T-helper 1 cell (primary cell): ENCODE results near the gene SAA1.
"Not testable (repeated sequence)": the region's sequence is repeated elsewhere in the genome, so short reads cannot be mapped to it uniquely, and the experiment has no call there.

Experiments
- DNase-seq, 5 donors: peaks; one replicate each; pipeline ENCODE4 v3.0.0-alpha.2; 2012 to 2020

Gene SAA1

DNA sequence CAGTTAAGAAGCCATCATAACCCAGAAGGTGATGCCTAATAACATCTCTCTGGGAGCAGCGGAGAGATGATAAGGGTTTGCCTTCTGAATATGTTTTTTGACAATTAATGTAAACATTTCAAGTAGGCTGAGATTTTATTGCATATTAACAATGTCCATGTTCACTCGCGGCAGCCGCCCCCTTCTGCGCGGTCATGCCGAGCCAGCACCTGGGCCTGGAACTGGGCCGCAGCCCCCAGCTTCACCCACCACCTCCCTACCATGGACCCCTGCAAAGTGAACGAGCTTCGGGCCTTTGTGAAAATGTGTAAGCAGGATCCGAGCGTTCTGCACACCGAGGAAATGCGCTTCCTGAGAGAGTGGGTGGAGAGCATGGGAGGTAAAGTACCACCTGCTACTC is 4.3 kb upstream of the SAA1 start:
- DNase-seq, result no peak

- not testable (repeated sequence) for DNase-seq
These were observed 3.2 kb upstream of the SAA1 start for GRCh38 chr11:18262681-18263350.

DNA sequence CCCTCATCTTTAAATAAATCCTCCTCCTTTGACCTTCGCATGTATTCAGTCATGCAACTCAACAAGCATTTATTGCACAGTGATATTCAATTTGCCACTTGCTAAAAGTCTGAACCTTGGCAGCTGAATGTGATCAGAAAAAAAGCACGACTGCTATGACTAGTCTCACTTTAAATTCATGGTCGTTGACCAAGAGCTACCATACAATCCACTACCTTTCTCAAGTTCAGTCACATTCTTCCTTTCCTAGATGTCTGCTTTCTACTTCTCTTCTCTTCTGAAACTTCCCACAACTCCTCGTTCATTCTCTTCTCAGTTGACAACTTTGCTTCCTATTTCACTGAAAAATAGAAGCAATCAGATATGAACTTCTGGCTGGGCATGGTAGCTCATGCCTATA is 2.0 kb upstream of the SAA1 start:
- DNase-seq, result peak in 1 of 5 donors; percentile 17

DNA sequence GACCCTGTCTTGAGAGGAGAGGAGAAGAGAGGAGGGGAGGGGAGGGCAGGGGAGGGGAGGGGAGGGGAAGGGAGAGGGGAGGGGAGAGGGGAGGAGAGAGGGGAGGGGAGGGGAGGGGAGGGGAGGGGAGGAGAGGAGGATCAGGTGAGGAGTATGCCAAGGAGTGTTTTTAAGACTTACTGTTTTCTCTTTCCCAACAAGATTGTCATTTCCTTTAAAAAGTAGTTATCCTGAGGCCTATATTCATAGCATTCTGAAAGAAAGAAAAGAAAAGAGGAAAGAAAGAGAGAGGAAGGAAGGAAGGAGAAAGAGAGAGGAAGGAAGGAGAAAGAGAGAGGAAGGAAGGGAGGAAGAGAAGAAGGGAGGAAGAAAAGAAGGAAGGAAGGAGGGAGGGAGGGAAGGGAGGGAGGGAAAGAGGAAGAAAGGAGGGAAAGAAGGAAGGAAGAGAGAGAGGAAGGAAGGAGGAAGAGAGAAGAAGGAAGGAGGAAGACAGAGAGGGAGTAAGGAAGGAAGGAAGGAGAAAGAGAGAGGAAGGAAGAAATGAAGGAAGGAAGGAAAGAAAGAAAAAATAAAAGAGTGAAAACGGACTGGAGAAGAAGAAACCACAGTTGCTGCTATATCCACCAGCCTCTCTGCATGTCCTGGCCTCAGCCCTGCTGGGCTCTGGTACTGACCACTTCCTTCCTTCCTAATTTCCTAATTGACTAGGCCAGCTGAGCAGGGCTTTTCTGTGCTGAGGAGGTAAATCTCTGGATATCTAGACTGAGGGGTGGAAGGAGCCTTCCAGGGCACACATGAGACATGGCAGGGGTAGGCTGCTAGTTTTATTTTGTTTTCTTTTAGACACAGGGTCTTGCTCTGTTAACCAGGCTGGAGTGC is 1.1 kb upstream of the SAA1 start:
- no peak for DNase-seq

- DNase-seq, result not testable (repeated sequence)
These were observed 1.5 kb downstream of the SAA1 start for GRCh38 chr11:18267335-18268133.

- not testable (repeated sequence) for DNase-seq
These were observed 3.2 kb downstream of the SAA1 start for GRCh38 chr11:18269252-18269651.

GRCh38 chr11:18270102-18270501 is 4.0 kb downstream of the SAA1 start:
- DNase-seq, result no peak

DNA sequence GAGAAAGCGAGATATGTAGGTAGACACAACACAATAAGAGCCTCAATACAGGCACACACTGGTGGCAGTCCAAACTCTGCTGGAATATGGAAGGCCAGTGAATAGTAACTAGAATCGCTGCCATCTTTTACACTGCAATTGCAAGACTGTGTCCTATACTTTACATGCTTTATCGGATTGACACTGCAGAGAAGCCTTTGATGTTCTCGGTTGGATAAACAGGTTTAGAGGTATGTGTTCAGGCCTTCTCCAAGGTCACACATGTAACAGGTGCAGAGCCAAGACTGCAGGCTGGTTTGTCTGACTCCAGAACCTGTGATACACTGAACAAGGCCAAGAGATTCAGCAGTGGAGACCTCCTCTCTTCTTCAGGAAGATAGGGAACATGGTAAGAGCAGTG is 5.1 kb downstream of the SAA1 start:
- no peak for DNase-seq

DNA sequence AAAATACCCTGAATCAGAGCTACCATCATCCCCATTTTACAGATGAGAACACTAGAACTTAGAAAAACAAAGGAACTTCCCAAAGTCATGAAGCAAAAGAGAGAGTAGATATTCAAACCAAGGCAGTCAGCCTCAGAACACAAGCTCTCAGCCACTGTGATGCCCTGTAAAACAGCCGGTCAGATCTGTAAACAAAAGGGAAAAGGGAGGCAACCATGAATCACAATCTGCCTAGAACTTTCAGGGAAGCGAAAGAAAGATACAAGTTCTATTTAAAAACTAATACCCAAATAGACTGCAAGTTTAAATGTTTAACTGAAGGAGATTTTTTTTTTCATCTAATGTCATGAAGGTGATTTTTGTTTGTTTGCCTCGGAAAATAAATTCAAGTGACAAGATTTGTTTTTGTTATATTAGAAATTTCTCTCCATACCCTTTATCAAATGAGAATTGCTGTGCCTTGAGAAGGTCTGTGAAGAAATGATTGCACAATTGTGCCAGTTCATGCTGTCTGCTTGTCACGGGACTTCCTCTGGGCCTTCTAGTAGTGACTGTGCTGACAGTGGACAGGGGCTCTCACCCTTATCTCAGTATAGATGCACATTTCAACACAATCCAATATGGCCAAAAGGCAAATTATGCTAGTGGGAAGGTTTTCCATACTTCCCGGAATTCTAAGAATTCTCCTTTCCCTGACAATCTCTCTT is 11.7 kb downstream of the SAA1 start:
- no peak for DNase-seq

DNA sequence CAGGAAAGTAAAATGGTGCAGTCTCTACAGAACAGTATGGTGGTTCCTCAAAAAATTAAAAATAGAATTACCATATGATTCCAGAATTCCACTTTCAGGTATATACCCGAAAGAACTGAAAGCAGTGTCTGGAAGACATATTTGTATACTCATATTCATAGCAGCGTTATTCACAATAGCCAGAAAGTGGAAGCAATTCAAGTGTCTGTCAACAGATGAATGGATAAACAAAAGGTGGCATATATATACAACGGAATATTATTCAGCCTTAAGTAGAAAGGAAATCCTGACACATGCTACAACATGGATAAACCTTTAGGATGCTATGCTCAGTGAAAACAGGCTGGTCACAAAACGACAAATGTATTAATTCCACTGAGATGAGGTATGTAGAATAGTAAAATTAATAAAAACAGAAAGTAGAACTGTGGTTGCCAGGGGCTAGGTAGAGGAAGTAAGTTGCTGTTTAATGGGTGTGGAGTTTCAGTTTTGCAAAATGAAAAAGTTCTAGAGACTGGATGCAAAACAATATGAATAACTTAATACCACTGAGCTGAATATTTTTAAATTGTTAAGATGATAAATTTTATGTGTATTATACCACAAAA is 14.5 kb downstream of the SAA1 start:
- DNase-seq, result peak in 1 of 5 donors; percentile 53

DNA sequence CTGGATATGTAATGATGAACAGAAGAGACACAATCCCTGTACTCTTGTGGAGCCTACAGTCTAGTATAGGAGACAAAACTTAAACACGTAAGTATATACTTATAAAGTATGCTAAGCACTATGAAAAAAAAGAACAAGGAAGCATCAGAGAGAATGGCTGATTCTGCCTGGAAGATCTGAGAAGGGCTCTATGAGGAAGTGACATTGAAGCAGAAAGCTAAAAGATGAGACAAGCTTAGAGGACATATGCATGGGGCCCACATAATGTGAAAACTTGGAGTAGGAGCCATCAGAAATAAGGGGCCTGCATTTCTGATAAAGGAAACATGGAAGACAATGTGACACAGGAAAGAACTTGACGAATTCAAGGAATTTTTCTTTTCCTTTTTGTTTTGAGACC is 16.6 kb downstream of the SAA1 start:
- DNase-seq, result no peak

- DNase-seq, result no peak
These were observed 19.8 kb downstream of the SAA1 start for GRCh38 chr11:18285841-18286240.

- no peak for DNase-seq
These were observed 22.8 kb downstream of the SAA1 start for GRCh38 chr11:18288911-18289310.

GRCh38 chr11:18294862-18295261 is 28.8 kb downstream of the SAA1 start:
- peak in 1 of 5 donors; percentile 57 for DNase-seq

- DNase-seq, result no peak
These were observed 29.3 kb downstream of the SAA1 start for GRCh38 chr11:18295316-18295715.

- no peak for DNase-seq
These were observed 33.7 kb downstream of the SAA1 start for GRCh38 chr11:18299721-18300120.

DNA sequence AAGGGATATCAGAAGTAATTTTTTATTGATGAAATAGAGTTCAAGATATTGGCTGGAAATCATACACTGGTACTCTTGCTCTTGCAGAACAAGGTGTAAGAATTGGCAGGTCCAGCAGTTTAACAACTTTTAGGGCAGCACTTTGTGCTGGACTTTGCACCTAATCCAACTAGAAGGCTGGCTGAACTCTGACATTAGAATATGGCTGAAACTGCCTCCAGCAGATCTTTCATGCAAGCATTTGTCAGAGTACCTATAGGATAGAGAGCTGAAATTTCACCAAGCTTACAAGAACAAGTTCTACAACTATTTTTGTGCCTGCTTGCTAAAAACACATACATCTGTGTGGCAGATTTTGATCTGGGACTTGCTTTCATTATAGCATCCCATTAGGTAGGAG is 38.7 kb downstream of the SAA1 start:
- no peak for DNase-seq

GRCh38 chr11:18307461-18308139 is 41.5 kb downstream of the SAA1 start:
- no peak for DNase-seq

DNA sequence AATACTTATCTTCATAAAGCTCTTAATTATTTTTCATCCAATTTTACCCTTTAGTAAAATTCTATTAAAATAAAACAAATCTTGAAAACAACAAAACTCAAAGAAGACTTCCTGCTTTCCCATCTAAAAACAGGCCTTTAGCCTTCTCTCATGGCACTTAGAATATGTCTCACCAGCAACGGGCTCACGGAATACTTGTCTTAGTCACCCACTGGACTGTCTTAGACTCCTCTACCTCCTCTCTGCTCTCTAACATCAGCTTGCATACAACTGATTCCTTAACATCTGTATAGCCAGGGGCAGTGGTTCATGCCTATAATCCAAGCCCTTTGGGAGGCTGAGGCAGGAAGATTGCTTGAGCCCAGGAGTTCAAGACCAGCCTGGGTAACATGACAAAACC is 42.2 kb downstream of the SAA1 start:
- no peak for DNase-seq

GRCh38 chr11:18309691-18310090 is 43.6 kb downstream of the SAA1 start:
- no peak for DNase-seq

DNA sequence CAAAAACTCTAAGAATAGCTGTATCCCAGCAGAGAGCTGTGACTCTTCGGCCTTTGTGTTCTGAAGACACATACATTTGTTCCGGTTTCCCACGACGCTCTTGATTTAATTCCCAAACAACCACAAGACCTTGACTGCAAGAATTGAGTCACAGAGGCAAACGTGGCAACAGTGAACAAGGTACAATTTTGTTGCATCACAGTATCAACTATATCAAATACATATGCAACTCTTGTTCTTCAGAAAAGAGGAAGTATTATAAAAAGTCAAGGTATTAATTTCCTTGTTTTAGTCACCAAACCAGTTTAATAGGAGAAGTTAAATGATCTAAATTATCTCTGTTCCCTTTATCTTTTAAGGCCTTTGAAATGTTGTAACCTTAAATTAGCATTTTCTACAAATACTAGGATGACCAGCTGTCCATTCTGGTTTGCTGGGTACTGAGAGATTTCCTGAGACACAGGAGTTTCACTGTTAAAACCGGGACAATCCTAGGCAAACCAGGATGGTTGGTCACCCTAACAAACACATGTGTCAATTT is 44.8 kb downstream of the SAA1 start:
- DNase-seq, result no peak
